GM10266 (cell line): ENCODE results near the gene DBI.
A peak's percentile ranks its signal among the peaks of the same experiment; 100 is the strongest.
"Not testable (repeated sequence)": the region's sequence is repeated elsewhere in the genome, so short reads cannot be mapped to it uniquely, and the experiment has no call there.

Experiments used
- DNase-seq: peaks from one replicate; pipeline ENCODE4 v3.0.0; 2012; ENCODE audit errors: extremely low spot score
- TF ChIP-seq, protein P1 (sequence below): IDR thresholded peaks from 2 replicates; pipeline ENCODE4 v1.5.1; 2012; ENCODE audit warnings: mild to moderate bottlenecking, low read depth; ENCODE audit not compliant: control insufficient read depth, insufficient read depth; ENCODE audit errors: missing control alignments

Gene DBI

DNA sequence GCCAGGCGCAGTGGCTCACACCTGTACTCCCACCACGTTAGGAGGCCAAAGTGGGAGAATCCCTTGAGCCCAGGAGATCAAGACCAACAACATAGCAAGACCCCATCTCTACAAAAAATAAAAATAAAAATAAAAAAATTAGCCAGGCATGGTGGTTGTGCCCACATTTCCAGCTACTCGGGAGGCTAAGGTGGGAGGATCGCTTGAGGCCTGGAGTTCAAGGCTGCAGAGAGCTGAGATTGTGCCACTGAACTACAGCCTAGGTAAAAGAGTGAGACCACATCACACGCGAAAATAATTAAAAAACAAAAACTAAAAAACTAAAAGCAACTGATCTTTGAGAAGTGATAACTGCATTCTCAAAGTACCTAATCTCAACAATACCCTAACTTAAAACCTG lies 2.0 kb upstream of the DBI start:
- TF ChIP-seq, protein P1, sequence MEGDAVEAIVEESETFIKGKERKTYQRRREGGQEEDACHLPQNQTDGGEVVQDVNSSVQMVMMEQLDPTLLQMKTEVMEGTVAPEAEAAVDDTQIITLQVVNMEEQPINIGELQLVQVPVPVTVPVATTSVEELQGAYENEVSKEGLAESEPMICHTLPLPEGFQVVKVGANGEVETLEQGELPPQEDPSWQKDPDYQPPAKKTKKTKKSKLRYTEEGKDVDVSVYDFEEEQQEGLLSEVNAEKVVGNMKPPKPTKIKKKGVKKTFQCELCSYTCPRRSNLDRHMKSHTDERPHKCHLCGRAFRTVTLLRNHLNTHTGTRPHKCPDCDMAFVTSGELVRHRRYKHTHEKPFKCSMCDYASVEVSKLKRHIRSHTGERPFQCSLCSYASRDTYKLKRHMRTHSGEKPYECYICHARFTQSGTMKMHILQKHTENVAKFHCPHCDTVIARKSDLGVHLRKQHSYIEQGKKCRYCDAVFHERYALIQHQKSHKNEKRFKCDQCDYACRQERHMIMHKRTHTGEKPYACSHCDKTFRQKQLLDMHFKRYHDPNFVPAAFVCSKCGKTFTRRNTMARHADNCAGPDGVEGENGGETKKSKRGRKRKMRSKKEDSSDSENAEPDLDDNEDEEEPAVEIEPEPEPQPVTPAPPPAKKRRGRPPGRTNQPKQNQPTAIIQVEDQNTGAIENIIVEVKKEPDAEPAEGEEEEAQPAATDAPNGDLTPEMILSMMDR, result no peak
- DNase-seq, result no peak

DNA sequence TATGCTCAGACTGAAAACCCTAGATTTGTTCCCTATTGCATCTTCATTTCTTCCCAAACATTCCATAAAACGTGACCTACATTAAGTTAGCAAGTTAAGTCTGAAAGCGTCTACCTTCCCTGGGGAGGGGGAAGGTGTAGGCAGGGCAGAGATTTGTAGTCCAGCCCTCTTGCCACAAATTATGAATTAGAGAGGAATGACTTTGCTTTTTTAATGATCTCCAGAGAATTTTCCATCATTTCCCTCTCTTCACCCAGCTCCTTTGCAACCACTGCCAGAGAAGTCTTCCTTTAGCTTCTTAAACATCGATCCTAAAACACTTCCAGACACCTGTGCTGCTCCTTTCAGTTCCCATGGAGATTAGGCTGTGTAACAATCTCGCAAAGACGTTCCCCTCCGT lies 1.3 kb upstream of the DBI start:
- TF ChIP-seq, protein P1, result no peak
- DNase-seq, result no peak

DNA sequence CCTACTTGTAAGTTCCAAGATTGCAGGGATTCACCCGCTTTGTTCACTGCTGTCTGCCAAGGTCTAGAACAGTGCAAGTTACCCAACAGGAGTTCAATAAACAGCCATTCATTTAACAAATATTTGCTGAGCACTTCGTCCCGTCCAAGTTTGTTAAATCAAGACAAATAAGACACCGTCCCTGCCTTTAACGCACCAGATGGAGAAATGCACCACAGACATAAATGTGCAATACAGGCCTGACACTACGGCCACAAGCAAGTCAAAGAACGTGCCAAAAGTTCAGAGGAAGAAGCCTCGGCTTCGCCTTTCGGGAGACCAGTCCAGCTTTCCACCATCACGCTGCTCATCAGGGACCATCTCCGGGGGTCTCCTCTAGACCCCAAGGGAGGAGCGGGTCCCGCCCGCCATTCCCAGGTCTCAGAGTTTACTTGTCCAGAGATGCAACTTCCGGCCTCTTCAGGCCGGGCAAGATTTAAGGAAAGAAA lies 572 bp upstream of the DBI start:
- no peak for DNase-seq

DNA sequence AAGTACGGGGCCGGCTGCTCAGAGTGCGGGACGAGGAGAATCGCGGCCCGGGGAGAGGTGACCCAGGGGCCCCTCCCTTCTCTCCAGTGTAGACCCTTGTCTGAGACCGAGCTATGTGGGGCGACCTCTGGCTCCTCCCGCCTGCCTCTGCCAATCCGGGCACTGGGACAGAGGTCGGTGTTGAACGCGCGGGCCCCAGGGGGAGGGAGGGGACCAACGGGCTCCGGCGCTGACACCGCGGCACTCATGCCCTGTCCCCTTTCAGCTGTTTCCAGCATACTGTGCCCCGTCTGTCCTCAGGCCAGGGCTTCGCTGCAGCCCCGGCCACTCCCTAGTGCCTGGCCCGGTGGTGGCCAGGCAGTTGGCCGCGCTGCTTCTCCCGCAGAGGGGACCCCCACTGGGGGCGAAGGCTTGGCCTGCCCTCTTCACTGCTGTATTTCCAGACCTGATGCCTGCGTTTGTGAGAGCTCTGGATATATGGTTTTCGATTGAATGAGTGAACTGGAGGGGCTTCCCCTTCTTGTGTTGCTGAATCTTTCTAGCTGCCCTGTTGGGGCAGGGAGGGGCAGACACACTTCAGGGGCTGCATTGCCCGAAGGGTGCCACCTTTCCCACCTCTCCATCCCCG lies 809 bp downstream of the DBI start:
- peak; percentile 58 for DNase-seq
- TF ChIP-seq, protein P1, result no peak

More for the DNA sequence above, 572 bp upstream of the DBI start:
- TF ChIP-seq, protein P1, result no peak

DNA sequence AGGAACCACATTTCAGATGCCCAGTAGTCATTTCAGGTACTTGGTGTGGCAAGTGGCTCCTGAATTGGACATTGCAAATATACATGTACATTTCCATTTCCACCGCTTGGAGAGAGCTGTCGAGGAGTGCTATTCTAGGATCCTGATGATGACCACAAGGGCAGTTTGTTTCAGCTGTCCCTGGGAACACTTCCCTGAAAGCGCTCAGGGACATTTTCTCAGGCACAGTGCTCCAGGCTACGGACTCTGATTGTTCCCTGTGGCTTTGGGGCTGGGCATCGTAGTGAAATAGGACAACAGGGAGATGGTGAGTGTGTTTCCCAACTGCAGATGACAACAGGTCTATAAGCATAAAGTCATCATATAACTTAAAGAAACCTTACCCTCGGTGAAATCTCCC lies 3.1 kb downstream of the DBI start:
- no peak for DNase-seq
- TF ChIP-seq, protein P1, result no peak

DNA sequence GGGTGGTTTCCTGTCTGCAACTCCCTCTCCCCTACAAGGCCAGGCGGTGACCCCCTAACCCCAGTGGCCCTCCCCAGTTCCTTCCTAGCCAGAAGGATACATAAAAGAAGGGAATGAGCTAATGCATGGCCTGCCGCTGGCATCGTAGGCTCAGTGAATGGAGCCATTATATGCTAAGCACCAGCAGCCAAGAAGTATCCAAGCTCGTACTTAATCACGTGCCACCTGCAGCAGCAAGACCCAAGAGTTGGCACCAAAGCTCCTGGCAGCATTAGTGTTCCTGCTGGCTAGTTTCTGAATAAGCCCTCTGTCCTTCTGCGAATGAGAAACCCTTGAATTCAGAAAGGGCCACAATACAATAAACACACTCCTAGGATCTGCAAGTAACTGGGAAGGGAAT lies 4.3 kb downstream of the DBI start:
- DNase-seq, result no peak
- TF ChIP-seq, protein P1, result no peak

DNA sequence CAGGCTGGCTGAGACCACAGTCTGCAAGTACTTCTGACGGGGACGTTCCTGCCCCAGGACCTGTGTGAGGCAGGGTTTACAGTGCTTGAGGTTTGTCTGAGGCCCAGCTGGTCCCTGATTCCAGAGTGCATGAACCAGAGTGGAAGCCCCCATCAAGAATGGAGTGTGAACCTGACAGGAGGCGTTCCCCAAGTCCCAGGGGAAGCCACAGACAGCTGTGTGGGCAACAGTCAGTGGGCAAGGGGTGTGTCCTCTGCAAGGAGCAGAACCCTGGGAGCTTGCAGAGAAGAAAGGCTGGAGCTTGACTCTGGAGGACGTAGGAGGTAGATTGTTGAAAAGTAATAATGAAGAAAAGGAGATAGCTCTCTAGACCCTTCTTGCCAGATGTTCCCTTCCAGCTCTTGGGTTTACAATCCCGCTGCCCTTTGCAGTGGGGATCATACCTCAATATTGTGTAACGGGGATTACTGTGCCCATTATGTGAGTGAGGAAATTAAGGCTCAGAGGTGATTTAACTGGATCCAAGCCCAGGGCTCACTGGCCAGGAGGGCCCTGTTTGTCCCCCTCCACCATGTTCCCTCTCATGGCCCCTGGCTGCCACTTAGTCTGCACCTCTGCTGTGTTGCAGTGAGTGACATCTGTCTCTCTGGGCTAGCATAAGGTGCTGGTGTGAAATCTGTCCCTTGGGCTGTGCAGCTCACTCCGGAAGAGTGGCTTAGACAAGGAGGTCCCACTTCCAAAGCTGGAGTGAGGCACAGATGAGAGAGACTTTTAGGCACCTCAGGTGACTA lies 6.2 kb downstream of the DBI start:
- TF ChIP-seq, protein P1, result no peak
- DNase-seq, result no peak

DNA sequence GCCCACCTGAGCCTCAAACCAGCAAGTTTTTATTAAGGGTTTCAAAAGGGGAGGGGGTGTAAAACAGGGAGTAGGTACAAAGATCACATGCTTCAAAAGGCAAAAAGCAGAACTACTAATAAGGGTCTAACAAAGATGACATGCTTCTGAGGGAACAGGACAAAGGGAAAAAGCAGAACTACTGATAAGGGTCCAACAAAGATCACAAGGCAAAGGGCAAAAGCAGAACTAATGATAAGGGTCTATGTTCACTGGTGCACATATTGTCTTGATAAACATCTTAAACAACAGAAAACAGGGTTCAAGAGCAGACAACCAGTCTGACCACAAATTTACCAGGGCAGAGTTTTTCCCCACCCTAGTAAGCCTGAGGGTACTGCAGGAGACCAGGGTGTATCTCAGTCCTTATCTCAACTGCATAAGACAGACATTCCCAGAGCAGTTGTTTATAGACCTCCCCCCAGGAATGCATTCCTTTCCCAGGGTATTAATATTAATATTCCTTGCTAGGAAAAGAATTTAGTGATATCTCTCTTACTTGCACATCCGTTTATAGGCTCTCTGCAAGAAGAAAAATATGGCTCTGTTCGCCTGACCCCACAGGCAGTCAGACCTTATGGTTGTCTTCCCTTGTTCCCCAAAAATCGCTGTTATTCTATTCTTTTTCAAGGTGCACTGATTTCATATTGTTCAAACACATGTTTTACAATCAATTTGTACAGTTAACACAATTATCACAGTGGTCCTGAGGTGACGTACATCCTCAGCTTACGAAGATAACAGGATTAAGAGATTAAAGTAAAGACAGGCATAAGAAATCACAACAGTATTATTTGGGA lies 7.3 kb downstream of the DBI start:
- DNase-seq, result not testable (repeated sequence)

DNA sequence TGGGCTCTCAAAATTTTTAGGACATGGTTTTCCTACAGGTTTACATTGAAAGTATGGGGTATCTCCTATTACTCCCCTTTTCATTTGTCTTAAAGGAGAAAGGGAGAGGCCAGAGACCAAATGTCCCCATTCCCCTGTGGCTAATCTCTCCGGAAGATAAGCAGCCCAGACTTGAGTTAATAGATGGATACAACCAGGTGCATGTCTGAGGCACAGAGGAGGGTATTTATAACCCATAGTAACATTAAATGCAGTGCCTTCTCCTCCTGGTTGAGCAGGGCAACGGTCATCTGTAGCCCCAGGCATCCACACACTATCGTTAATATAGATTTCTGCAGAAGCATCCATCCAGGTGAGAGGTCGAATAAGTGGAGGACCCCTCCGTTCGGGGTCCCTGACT lies 9.6 kb downstream of the DBI start:
- not testable (repeated sequence) for DNase-seq
